HG02642 (cell line): ENCODE measurements around the gene PCCB.
"Not testable (repeated sequence)": the region's sequence is repeated elsewhere in the genome, so short reads cannot be mapped to it uniquely, and the experiment has no call there.

Experiments used
- ATAC-seq: cut with Tn5 transposase; IDR thresholded peaks from one replicate; pipeline ENCODE4 v1.9.1; 2021; ENCODE audit warnings: mild to moderate bottlenecking; ENCODE audit not compliant: unreplicated experiment, poor library complexity

The PCCB gene

DNA sequence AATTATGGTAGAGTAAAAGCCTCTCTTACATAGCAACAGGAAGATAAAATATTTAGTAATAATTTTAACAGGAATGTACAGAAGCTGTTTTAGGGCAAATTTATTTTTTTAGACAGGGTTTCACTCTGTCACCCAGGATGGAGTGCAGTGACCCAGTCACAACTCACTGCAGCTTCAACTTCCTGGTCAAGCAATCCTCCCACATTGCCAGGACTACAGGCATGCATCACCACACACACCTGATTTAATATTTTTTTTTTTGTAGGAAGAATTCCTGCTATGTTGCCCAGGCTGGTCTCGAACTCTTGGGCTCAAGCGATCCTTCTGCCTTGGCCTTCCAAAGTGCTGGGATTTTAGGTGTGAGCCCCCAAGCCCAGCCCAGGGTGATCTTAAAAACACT is 61.1 kb downstream of the PCCB start:
- no peak for ATAC-seq

DNA sequence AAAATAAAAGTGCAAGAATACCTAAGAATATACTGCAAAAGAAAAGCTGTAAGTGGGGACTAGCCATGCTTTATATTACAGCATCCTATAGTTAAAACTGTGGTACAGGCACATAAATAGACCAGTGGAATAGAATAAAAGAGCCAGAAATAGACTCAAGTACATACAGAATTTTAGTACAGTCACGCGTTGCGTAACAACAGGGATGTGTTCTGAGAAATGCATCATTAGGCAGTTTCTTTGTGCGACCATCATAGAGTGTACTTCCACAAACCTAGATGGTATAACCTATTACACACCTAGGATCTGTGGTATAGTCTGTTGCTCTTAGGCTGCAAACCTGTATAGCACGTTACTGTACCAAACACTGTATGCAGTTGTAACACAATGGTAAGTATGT is 61.8 kb downstream of the PCCB start:
- no peak for ATAC-seq

DNA sequence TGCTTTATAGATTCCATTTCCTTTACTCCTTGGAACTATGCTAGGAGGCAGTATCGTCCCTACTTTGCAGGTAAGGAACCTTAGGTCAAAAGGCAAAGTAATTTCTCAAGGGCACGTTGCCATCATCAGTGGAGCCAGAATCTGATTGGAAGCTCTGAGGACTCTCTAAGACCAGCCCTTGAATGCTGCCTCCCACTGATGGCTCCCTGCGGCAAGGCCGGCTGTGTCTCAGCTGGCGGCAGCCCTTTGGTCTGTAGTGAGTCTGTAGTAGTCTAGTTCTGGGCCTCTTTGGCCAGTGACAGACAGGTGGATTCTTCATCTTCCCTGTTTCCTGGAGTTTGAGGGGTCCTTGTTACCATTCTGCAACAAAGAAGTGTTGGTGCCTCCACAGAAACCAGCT is 76.2 kb downstream of the PCCB start:
- ATAC-seq: no peak

DNA sequence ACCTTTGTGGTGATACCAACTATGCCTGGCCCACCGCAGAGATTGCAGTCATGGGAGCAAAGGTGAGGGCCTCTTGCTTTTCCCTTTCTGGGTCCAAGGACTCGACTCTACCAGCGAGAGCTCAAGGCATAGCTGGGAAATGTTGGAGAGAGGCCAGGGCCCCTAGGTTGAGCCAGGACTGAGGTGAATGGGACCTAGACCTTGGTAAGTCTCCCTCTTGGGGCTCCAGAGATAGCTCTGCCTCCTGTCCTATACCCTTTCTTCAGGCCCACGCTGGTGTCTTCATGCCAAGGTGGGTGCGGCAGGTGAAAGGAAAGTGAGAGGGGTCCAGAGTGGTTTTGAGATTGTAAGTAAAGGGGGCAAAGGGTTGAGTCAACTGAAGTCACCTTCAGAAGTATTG is 77.5 kb downstream of the PCCB start:
- ATAC-seq: no peak

DNA sequence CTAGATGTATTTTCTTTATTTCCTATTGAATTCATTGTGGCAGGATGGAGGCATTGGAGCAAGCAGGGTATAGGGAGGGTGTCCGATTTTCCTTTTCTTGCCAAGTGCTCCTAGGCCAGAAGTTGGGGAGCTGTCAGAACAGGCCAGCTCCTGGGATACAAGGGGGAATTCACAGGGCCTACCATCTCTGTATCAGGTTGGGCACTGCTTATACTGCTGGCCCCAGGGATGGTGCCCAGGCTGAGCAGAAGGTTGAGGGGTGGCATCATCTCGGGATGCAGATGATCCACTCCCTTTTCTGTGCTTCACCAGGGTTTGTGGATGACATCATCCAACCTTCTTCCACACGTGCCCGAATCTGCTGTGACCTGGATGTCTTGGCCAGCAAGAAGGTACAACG is 79.5 kb downstream of the PCCB start:
- ATAC-seq: no peak

DNA sequence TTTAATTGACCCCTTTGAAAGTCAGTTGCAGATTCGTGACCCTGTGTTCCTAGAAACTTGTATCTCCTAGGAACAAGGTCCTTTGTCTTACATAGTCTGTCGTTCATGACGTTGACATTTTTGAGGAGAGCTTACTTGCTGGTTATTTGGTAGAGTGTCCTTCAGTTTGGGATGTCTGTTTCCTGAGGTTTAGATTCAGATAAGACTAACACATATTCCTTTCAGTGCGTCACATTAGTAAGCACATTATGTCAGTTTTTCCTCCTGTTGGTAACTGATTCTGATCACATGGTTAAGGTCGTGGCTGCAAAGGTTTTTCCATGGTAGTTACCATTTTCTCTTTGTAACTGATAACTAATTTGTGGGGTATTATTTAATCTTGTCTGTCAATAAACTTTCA is 80.8 kb downstream of the PCCB start:
- no peak for ATAC-seq

DNA sequence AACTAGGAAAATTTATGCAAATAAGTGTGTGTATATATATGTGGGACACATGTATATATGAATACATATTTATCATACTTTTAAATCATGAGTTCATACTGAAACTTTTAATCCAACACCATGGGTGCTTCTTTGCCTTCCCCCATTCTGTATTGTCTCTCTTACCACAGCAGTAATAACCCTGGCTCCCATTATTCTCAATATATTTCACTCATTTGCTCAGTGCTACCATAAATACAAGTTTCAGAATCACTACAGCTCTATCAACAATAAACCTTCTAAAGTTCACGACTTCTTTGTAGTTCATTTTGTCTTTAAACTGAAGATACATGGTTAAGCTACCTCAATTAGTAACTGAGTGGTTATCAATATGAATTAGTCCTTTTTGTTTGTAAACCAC is 82.2 kb downstream of the PCCB start:
- no peak for ATAC-seq

DNA sequence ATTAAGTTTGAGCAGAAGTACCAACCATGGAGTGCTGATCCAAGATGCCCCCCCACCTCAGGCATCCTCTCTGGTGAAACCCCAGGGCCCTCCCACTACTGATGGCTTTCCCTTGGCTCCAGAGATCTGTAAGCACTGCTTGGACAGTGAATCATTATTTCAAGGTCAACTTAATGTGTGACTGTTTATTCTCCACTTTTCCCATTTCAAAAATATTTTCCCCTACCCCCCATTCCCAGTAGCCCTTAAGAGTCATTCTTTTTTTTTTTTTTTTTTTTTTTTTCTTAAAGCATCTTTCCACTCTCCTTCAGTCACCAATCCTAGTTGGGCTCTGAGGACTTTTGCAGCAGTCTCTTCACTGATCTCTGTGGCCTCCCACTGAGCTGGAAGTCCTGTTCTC is 82.6 kb downstream of the PCCB start:
- no peak for ATAC-seq

DNA sequence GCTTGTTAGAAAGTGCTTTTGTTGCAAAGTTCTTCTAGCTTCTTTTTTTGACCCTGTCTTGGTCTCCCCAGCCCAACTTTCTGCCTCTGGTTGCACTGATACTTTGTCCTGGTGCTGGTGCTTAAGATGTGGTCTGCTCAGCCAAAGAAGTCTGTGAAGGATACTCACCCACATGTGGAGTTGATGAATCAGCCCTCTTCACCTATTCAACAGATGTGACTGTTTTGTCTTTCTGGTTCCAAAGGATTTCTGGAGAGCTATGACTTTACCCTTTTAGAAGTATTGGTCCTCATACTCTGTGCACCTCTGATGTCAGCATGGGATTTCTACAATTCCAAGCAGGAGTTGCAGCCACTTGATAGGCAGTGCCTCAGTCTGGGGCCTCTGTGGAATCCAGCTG is 84.1 kb downstream of the PCCB start:
- no peak for ATAC-seq

DNA sequence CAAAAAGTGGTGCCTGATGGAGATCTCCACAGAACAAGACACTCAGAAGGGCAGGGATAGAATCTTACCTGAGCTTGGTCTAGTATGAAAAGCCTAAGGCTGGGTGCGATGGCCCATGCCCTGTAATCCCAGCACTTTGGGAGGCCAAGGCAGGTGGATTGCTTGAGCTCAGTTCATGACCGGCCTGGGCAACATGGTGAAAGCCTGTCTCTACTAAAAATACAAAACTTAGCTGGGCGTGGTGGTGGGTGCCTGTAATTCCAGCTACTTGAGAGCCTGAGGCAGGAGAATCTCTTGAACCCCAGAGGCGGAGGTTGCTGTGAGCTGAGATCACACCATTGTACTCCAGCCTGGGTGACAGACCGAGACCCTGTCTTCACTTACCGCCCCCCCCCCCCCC is 84.6 kb downstream of the PCCB start:
- ATAC-seq: not testable (repeated sequence)

DNA sequence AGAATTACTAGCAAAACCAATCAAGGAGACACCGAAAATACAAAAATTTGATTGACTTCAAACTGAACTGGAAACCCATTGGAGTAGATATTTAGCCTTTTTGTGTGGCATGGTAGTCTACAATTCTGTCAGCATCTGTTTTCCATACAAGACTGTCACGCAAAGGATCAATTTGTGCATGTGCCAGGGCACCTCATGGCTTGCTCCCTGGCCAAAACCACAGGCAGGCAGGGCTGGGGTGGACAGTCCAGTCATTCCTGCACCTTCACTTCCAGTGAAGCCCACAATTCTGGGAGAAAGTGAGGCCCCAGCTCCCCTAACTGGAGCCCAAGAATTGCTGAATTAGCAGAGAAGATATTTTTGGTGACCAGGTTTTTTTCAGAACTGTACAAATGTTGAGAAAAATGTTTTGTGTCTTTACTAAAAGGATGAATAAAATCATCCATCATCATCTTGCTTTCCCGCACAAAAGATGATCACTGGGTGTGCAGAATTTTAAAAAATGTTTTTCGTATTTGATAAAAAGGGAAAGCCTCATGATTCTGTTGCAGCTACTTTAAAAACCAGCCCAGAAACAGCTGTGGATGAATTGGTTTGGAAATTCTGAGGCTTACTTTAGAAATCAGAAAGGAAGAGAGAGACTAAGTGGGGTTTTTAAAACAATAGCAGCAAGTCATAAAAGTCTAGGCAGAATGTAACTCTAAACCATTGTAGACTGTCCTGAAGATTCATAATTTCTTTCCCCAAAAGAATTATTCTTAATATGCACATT is 86.4 kb downstream of the PCCB start:
- ATAC-seq: no peak

DNA sequence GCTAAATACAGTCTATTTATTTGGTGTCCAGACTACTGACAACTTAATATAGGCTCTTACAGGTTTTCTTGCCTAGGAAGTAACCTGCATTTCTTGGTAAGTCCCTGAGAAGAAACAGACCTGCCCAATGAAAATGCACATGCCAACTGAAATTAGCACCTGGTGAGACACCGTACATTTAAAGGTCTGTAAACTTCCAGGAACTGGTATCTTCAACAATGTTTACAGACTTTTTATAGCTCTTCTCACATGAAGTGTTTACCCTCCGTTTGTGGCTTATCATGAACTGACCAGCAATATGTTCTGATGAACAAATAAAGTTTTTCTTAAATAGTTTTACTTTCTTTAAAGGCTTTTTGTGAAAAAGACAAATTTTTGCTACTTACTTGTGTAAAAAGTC is 93.3 kb downstream of the PCCB start:
- ATAC-seq: no peak

DNA sequence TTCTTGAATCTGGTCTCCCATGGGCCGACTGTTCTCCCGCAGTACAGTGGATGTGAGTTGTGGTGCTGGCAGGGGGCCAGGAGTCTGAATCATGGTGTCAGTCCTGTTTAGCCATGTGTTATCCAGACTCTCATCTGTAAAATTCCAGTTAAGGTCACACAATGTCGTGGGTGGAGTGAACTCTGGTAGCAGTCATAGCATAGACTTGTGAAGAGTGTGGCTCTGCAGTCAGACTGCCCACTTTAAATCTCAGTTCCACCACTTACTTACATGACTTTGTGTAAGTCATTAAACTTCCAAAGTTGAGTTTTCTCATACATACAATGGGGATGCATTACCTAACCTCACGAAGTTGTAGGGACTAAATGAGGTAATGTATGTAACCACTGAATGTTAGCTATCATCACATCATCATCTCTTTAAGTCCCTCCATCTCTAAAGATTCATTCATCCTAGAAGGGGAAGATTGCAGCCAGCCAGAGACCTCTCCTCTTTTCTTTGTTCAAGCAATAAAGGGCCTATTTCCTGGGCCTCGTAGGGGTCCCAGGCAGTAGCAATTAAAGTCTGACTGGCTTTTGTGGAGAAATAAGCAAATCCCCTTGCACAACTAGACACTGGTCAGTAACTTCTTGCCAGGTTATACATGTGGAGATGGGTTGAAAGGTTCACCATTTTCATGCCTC is 93.9 kb downstream of the PCCB start:
- ATAC-seq: no peak

DNA sequence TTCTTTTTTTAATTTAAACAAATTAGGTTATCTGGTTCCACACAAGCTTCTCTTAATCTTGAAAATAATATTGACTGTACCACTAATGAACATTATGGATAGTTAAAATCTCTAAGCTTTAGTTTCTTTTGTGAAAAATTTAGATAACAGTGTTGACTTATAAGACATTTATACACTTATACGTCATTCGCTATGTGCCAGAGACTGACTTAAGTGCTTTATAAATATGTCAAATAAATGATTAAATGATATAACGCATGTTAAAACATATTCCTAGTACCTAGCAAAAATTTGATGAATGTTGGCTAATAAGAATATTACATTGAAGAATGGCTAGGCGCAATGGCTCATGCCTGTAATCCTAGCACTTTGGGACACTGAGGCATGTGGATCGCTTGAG is 96.3 kb downstream of the PCCB start:
- ATAC-seq: no peak

DNA sequence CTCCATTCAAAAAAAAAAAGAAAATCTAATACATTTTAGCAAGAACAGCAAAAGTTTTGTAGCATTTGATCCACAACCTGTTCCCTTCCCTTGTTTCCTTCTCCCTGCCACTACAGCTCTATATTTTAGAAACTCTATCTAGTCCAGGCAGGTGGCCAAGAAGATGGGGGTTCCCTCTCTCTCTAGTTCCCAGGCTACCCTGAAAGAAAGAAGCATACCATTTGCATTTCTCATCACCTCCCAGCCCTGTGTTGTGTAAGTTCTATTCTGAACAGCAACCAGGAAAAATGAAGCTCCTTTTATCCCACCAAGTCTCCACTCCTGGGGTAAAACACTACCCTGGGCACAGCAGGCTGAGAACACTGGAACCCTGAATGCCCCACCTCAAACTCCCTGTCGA is 100.0 kb downstream of the PCCB start:
- ATAC-seq: no peak

DNA sequence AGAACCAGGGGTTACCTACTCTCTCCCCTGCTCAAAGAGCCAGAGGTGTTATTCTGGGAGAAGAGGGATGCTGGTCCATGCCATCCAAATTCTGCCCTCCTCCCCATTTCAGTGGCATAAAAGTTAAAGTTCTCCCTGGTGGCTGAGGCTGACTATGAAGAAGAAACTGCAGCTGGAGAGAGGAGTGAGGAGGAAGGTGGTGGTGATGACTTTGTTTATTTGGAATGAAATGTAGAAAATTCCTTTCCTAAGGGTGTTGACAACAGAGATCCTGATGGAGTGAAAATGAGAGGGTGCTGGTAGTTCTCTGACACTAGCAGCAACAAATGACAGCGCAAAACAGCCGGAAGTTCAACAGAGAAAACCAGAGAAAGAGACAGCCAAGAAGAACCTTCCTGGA is 100.4 kb downstream of the PCCB start:
- ATAC-seq: no peak

DNA sequence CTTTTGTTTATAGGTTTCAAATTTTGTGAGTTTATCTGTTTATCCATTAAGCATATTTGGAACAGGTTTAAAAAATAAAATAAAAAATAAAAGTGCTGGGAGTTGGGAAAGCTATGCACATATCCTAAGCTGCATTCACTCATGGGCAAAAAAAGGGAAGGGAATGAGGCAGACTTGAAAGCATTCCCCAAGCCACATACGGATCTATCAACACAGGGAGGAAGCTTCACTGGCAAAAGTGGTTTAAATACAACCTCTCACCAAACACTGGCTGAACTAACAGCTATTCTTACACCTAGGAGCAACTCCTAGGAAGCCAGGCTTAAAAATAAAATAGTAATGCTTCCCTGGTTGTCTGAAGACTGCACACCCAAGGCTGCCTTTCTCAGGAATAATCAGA is 101.2 kb downstream of the PCCB start:
- ATAC-seq: no peak

DNA sequence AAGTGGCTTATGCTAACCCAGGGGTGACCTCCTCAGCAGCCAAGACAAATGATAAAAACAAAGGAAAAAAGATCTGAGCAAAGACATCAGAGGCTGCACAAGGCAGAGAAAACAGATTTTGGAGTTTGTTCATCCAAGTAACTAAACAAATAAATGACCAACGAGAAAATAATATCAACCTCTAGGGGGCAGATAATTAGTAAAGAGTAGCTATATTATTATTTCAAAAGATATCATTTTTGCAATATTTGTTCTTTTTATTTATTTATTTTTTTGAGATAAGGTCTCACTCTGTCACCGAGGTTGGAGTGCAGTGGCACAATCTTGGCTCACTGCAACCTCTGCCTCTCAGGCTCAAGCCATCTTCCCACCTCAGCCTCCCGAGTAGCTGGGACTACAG is 101.8 kb downstream of the PCCB start:
- ATAC-seq: no peak

DNA sequence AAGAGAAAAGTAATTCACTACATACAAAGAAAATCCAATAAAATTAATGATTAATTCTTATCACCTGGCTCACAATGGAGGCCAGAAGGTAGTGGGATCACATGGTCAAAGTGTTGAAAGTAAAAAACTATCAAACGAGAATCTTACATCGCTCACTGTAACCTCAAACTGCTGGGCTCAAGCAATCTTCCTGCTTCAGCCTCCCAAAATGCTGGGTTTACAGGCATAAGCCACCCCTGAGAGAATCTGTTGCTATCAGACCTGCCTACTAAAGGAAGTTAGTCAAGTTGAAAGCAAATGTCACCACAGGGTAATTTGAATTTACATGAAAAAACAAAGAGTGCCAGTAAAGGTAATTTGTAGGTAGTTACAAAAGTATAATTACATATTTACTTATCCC is 103.3 kb downstream of the PCCB start:
- peak; percentile 71 for ATAC-seq

DNA sequence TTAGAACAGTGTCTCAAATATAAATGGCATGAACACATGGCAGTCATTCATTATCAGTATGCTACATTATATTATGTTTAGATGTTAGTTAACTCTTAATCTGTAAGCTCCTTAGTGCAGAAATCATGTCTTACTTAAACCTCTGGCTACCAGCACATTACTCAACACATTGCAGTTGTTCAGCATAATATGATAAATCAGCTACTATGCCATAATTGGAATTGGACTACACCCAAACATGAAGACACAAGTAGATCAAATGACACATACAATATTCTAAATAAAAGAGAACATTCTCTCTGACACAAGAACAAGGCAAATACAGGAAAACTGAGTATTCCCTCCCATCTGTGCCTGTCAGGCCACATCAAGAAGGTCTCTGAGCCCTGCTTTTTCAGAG is 116.1 kb downstream of the PCCB start:
- ATAC-seq: no peak

DNA sequence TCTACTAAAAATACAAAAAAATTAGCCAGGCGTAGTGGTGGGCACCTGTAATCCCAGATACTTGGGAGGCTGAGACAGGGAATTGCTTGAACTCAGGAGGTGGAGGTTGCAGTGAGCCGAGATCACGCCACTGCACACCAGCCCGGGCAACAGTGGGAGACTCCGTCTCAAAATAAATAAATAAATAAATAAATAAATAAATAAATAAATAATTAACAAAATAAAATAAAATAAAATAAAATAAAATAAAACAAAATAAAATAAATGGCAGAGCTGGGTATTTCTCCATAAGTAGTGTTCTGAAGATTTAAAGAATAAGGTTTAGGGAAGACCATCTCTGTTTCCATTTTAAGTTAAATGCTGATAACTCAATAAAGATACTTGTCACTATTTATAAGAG is 125.7 kb downstream of the PCCB start:
- not testable (repeated sequence) for ATAC-seq

DNA sequence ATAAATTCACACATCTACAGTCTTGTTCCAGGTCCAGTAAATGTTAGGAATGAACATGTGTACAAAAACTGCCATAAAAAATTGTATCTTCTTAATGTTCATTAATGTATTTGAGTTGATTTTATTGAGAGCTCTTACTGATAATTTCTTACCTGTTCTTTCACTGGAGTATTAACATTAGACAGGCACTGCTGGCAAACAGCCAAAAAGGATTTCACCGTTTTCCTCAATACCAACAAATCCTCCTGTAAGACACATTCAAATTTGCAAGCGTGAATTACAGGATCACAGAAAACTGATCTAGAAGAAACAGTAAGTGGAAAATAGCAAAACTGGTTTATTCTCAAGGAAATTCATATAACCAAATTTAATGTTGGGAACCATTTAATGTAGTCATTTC is 127.4 kb downstream of the PCCB start:
- ATAC-seq: no peak
